ENCODE data around the gene SIK3. TPM values are rescaled to one million over a fixed set of nuclear protein-coding genes. Genes with fewer than 3 reads are reported as not detected.

SIK3 gene
- total RNA-seq, 2 experiments from 2014 or later: 36.4 to 43.0 TPM

GRCh38 chr11:117002639-117003299, 95.5 kb downstream of the SIK3 start:
- ChIA-PET CTCF (interaction anchor here (0.8 to 1.1 kb wide), 3 partner anchors 8 to 122 kb away, joined by 3 to 4 read pairs (median 3); no protein-coding TSS in a partner anchor), POLR2A (interaction anchor here (0.8 to 2.2 kb wide), 9 partner anchors 9 to 149 kb away, joined by 3 to 9 read pairs (median 4); partner anchors contain the start of gene SIK3)
- Mint-ChIP-seq H3K4me1 (peaks cover 59% of the 10 kb centered on the region), H3K27ac (peak overlapping the region; percentile 21), H3K9me3 (no peaks in the 10 kb centered on the region), H3K4me3 (no peak overlapping the region), H3K36me3 (ENCODE audit: low read depth) (peaks cover 14% of the 10 kb centered on the region), H3K27me3 (no peaks in the 10 kb centered on the region)
- no peak for DNase-seq

GRCh38 chr11:117000014-117000737, 98.1 kb downstream of the SIK3 start:
- no peaks in the 10 kb centered on the region for H3K27me3 Mint-ChIP-seq
- H3K9me3 Mint-ChIP-seq: no peaks in the 10 kb centered on the region
- DNase-seq: no peak
- ChIA-PET CTCF (no interaction called here), POLR2A (no interaction called here)
- peaks cover 46% of the 10 kb centered on the region for H3K4me1 Mint-ChIP-seq
- peaks cover 18% of the 10 kb centered on the region for H3K36me3 Mint-ChIP-seq (ENCODE audit: low read depth)
- H3K27ac Mint-ChIP-seq: no peak overlapping the region
- no peak overlapping the region for H3K4me3 Mint-ChIP-seq

- Mint-ChIP-seq H3K4me3 (no peak overlapping the region), H3K36me3 (ENCODE audit: low read depth) (peaks cover 10% of the 10 kb centered on the region), H3K4me1 (peaks cover 34% of the 10 kb centered on the region), H3K27me3 (no peaks in the 10 kb centered on the region), H3K9me3 (no peaks in the 10 kb centered on the region), H3K27ac (no peak overlapping the region)
- DNase-seq: no peak
- POLR2A ChIA-PET: no interaction called here
- CTCF ChIA-PET: interaction anchor here (0.6 to 0.8 kb wide), 2 partner anchors 78 to 1552 kb away, joined by 3 read pairs; no protein-coding TSS in a partner anchor
Observed at GRCh38 chr11:116997071-116997470, 101.2 kb downstream of the SIK3 start.

- CTCF ChIA-PET: interaction anchor here (1.0 kb wide), 2 partner anchors 10 to 203 kb away, joined by 3 read pairs; partner anchors contain the start of gene APOA5
- Mint-ChIP-seq H3K36me3 (ENCODE audit: low read depth) (peaks cover 8% of the 10 kb centered on the region), H3K9me3 (no peaks in the 10 kb centered on the region), H3K27me3 (no peaks in the 10 kb centered on the region), H3K27ac (no peak overlapping the region), H3K4me1 (peaks cover 19% of the 10 kb centered on the region), H3K4me3 (no peak overlapping the region)
- DNase-seq: no peak
- POLR2A ChIA-PET: no interaction called here
Observed at GRCh38 chr11:116994195-116994594, 104.0 kb downstream of the SIK3 start.

GRCh38 chr11:116993599-116993998, 104.6 kb downstream of the SIK3 start:
- Mint-ChIP-seq H3K27ac (no peak overlapping the region), H3K9me3 (no peaks in the 10 kb centered on the region), H3K4me3 (no peak overlapping the region), H3K27me3 (no peaks in the 10 kb centered on the region), H3K36me3 (ENCODE audit: low read depth) (peaks cover 8% of the 10 kb centered on the region), H3K4me1 (peaks cover 21% of the 10 kb centered on the region)
- ChIA-PET CTCF (interaction anchor here (1.0 kb wide), 1 partner anchor 9 kb away, joined by 3 read pairs; no protein-coding TSS in a partner anchor), POLR2A (interaction anchor here (1.2 kb wide), 1 partner anchor 63 kb away, joined by 3 read pairs; no protein-coding TSS in a partner anchor)
- DNase-seq: no peak

GRCh38 chr11:116991491-116991890, 106.7 kb downstream of the SIK3 start:
- H3K27me3 Mint-ChIP-seq: no peaks in the 10 kb centered on the region
- ChIA-PET CTCF (no interaction called here), POLR2A (no interaction called here)
- H3K36me3 Mint-ChIP-seq (ENCODE audit: low read depth): peaks cover 4% of the 10 kb centered on the region
- no peak overlapping the region for H3K4me3 Mint-ChIP-seq
- H3K9me3 Mint-ChIP-seq: no peaks in the 10 kb centered on the region
- no peak for DNase-seq
- H3K27ac Mint-ChIP-seq: no peak overlapping the region
- peaks cover 36% of the 10 kb centered on the region for H3K4me1 Mint-ChIP-seq

GRCh38 chr11:116990811-116991210, 107.4 kb downstream of the SIK3 start:
- Mint-ChIP-seq H3K9me3 (no peaks in the 10 kb centered on the region), H3K36me3 (ENCODE audit: low read depth) (peaks cover 4% of the 10 kb centered on the region), H3K4me1 (peaks cover 43% of the 10 kb centered on the region), H3K27ac (no peak overlapping the region), H3K27me3 (no peaks in the 10 kb centered on the region), H3K4me3 (no peak overlapping the region)
- no peak for DNase-seq
- ChIA-PET CTCF (no interaction called here), POLR2A (no interaction called here)

- no peaks in the 10 kb centered on the region for H3K27me3 Mint-ChIP-seq
- H3K36me3 Mint-ChIP-seq (ENCODE audit: low read depth): peaks cover 4% of the 10 kb centered on the region
- CTCF ChIA-PET: no interaction called here
- H3K27ac Mint-ChIP-seq: no peak overlapping the region
- no peak overlapping the region for H3K4me3 Mint-ChIP-seq
- no peaks in the 10 kb centered on the region for H3K9me3 Mint-ChIP-seq
- POLR2A ChIA-PET: no interaction called here
- peaks cover 46% of the 10 kb centered on the region for H3K4me1 Mint-ChIP-seq
- no peak for DNase-seq
Observed at GRCh38 chr11:116990061-116990473, 108.2 kb downstream of the SIK3 start.

- no peaks in the 10 kb centered on the region for H3K27me3 Mint-ChIP-seq
- H3K4me1 Mint-ChIP-seq: peaks cover 50% of the 10 kb centered on the region
- H3K27ac Mint-ChIP-seq: no peak overlapping the region
- DNase-seq: no peak
- POLR2A ChIA-PET: no interaction called here
- no peak overlapping the region for H3K4me3 Mint-ChIP-seq
- no peaks in the 10 kb centered on the region for H3K9me3 Mint-ChIP-seq
- CTCF ChIA-PET: no interaction called here
- peaks cover 4% of the 10 kb centered on the region for H3K36me3 Mint-ChIP-seq (ENCODE audit: low read depth)
Observed at GRCh38 chr11:116989184-116989583, 109.0 kb downstream of the SIK3 start.

- Mint-ChIP-seq H3K4me1 (peaks cover 50% of the 10 kb centered on the region), H3K27me3 (no peaks in the 10 kb centered on the region), H3K27ac (peak overlapping the region; percentile 31), H3K4me3 (peak overlapping the region; percentile 17), H3K36me3 (ENCODE audit: low read depth) (peaks cover 4% of the 10 kb centered on the region), H3K9me3 (no peaks in the 10 kb centered on the region)
- POLR2A ChIA-PET: interaction anchor here (0.6 to 1.4 kb wide), 4 partner anchors 16 to 107 kb away, joined by 3 to 7 read pairs (median 4); no protein-coding TSS in a partner anchor
- no peak for DNase-seq
- CTCF ChIA-PET: interaction anchor here (0.9 to 1.1 kb wide), 3 partner anchors 12 to 151 kb away, joined by 3 to 6 read pairs (median 5); no protein-coding TSS in a partner anchor
Observed at GRCh38 chr11:116986521-116987105, 111.6 kb downstream of the SIK3 start.

GRCh38 chr11:116984589-116984988, 113.6 kb downstream of the SIK3 start:
- ChIA-PET CTCF (interaction anchor here (1.2 kb wide), 1 partner anchor 9 kb away, joined by 3 read pairs; no protein-coding TSS in a partner anchor), POLR2A (interaction anchor here (0.7 to 1.0 kb wide), 2 partner anchors 12 to 114 kb away, joined by 3 to 4 read pairs; no protein-coding TSS in a partner anchor)
- Mint-ChIP-seq H3K9me3 (no peaks in the 10 kb centered on the region), H3K4me1 (peaks cover 61% of the 10 kb centered on the region), H3K4me3 (no peak overlapping the region), H3K27me3 (no peaks in the 10 kb centered on the region), H3K27ac (no peak overlapping the region), H3K36me3 (ENCODE audit: low read depth) (peaks cover 4% of the 10 kb centered on the region)
- DNase-seq: no peak

GRCh38 chr11:116984186-116984585, 114.0 kb downstream of the SIK3 start:
- Mint-ChIP-seq H3K27me3 (no peaks in the 10 kb centered on the region), H3K27ac (no peak overlapping the region), H3K4me1 (peaks cover 61% of the 10 kb centered on the region), H3K4me3 (no peak overlapping the region), H3K36me3 (ENCODE audit: low read depth) (peaks cover 4% of the 10 kb centered on the region), H3K9me3 (no peaks in the 10 kb centered on the region)
- ChIA-PET CTCF (interaction anchor here (1.1 to 1.2 kb wide), 2 partner anchors 9 to 122 kb away, joined by 3 read pairs; no protein-coding TSS in a partner anchor), POLR2A (interaction anchor here (0.7 to 1.3 kb wide), 3 partner anchors 12 to 114 kb away, joined by 3 to 6 read pairs (median 4); no protein-coding TSS in a partner anchor)
- no peak for DNase-seq
